ENCODE measurements around the gene PSD.

PSD gene

DNA sequence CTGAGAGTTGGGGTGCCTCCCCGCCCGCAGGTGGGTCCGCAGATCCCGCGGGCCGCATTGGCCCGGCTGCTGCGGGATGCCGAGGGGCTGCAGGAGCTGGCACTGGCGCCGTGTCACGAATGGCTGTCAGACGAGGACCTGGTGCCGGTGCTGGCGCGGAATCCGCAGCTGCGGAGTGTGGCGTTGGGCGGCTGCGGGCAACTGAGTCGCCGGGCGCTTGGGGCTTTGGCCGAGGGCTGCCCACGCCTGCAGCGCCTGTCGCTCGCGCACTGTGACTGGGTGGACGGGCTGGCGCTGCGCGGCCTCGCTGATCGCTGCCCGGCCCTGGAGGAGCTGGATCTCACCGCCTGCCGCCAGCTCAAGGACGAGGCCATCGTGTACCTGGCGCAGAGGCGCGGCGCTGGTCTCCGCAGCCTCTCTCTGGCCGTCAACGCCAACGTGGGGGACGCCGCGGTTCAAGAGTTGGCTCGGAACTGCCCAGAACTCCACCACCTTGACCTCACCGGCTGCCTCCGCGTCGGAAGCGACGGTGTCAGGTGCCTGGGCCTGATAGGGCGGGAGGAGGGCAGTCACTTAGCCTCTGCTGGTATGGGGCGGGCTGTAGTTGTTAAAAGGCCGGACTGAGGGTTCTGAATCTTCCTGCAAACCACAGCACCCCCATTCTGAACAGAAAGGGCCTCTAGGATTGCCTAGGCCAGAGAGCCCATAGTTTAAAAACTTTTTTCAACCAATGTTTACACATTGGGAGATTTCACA, 3.4 kb upstream of the PSD start:
- peaks cover 9% of the 10 kb centered on the region for H3K4me1 ChIP-seq (ENCODE audit: control insufficient read depth, insufficient read depth, low read length)
- ChIA-PET CTCF (interaction anchor here (0.7 to 5.6 kb wide), 17 partner anchors 10 to 252 kb away, joined by 3 to 57 read pairs (median 5); partner anchors contain the start of genes CUEDC2 and NFKB2), POLR2A (interaction anchor here (0.8 to 5.2 kb wide), 17 partner anchors 10 to 252 kb away, joined by 3 to 42 read pairs (median 4); partner anchors contain the start of genes C10orf95 and CUEDC2)
- TF ChIP-seq ZNF10 (tag by site-specific recombination; IDR thresholded peaks at IDR 0.05) (no peak), SCRT2 (tag by site-specific recombination; IDR thresholded peaks at IDR 0.05) (peak; percentile 66; the same call in 1 of the 2 replicates)
- peak overlapping the region; percentile 80 for H3K4me3 ChIP-seq (ENCODE audit: low read depth, low read length)
- H3K27ac ChIP-seq (ENCODE audit: extremely low read depth, low read depth, low read length) = peak overlapping the region; percentile 65; the same call in 1 of the 2 replicates
- peaks cover 0 to 32% of the 10 kb centered on the region in 2 experiments; a peak in 1 of 3 replicates for H3K36me3 ChIP-seq (ENCODE audit: control insufficient read depth in 2 of 2, insufficient read depth in 1 of 2, low read length in 2 of 2)
- H3K9me3 ChIP-seq (ENCODE audit: control insufficient read depth, insufficient read depth, low read depth, low read length) = no peaks in the 10 kb centered on the region

DNA sequence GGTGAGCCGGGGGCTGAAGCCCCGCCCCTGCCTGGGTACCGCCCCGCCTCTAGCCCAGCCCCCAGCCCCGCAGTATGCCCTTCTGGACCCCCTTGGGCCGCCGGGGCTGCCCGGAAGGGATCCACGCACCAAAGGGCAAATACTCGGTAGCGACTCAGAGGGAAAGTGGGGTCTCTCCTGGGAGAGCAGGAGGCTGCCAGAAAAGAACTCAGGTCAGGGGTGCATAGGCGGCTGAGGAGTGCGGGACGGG, 2.8 kb upstream of the PSD start:
- H3K36me3 ChIP-seq (ENCODE audit: control insufficient read depth in 2 of 2, insufficient read depth in 1 of 2, low read length in 2 of 2) = peaks cover 0 to 32% of the 10 kb centered on the region in 2 experiments; a peak in 1 of 3 replicates
- peak overlapping the region; percentile 80 for H3K4me3 ChIP-seq (ENCODE audit: low read depth, low read length)
- H3K4me1 ChIP-seq (ENCODE audit: control insufficient read depth, insufficient read depth, low read length) = peaks cover 9% of the 10 kb centered on the region
- no peaks in the 10 kb centered on the region for H3K9me3 ChIP-seq (ENCODE audit: control insufficient read depth, insufficient read depth, low read depth, low read length)
- CTCF ChIA-PET = interaction anchor here (0.9 to 5.6 kb wide), 12 partner anchors 10 to 191 kb away, joined by 3 to 57 read pairs (median 6); partner anchors contain the start of genes CUEDC2 and NFKB2
- H3K27ac ChIP-seq (ENCODE audit: extremely low read depth, low read depth, low read length) = peak overlapping the region; percentile 65; the same call in 1 of the 2 replicates
- POLR2A ChIA-PET = interaction anchor here (0.8 to 5.2 kb wide), 20 partner anchors 9 to 270 kb away, joined by 3 to 42 read pairs (median 4); partner anchors contain the start of genes C10orf95 and CUEDC2
- no peak for TF ChIP-seq GLI2 (tag by site-specific recombination; IDR thresholded peaks at IDR 0.05; ENCODE audit: borderline replicate concordance, low read depth)
- TF ChIP-seq, protein P1, sequence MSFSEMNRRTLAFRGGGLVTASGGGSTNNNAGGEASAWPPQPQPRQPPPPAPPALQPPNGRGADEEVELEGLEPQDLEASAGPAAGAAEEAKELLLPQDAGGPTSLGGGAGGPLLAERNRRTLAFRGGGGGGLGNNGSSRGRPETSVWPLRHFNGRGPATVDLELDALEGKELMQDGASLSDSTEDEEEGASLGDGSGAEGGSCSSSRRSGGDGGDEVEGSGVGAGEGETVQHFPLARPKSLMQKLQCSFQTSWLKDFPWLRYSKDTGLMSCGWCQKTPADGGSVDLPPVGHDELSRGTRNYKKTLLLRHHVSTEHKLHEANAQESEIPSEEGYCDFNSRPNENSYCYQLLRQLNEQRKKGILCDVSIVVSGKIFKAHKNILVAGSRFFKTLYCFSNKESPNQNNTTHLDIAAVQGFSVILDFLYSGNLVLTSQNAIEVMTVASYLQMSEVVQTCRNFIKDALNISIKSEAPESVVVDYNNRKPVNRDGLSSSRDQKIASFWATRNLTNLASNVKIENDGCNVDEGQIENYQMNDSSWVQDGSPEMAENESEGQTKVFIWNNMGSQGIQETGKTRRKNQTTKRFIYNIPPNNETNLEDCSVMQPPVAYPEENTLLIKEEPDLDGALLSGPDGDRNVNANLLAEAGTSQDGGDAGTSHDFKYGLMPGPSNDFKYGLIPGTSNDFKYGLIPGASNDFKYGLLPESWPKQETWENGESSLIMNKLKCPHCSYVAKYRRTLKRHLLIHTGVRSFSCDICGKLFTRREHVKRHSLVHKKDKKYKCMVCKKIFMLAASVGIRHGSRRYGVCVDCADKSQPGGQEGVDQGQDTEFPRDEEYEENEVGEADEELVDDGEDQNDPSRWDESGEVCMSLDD (tag by site-specific recombination; IDR thresholded peaks at IDR 0.05) = no peak
- TF ChIP-seq ZNF623 (tag by site-specific recombination; IDR thresholded peaks at IDR 0.05) = no peak
- TF ChIP-seq KLF1 (tag by site-specific recombination; IDR thresholded peaks at IDR 0.05) = no peak
- TF ChIP-seq ZNF747 (tag by site-specific recombination; IDR thresholded peaks at IDR 0.05) = no peak
- TF ChIP-seq, protein P2, sequence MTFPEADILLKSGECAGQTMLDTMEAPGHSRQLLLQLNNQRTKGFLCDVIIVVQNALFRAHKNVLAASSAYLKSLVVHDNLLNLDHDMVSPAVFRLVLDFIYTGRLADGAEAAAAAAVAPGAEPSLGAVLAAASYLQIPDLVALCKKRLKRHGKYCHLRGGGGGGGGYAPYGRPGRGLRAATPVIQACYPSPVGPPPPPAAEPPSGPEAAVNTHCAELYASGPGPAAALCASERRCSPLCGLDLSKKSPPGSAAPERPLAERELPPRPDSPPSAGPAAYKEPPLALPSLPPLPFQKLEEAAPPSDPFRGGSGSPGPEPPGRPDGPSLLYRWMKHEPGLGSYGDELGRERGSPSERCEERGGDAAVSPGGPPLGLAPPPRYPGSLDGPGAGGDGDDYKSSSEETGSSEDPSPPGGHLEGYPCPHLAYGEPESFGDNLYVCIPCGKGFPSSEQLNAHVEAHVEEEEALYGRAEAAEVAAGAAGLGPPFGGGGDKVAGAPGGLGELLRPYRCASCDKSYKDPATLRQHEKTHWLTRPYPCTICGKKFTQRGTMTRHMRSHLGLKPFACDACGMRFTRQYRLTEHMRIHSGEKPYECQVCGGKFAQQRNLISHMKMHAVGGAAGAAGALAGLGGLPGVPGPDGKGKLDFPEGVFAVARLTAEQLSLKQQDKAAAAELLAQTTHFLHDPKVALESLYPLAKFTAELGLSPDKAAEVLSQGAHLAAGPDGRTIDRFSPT (tag by site-specific recombination; IDR thresholded peaks at IDR 0.05) = peak; percentile 19; the same call in 1 of the 2 replicates
- TF ChIP-seq, protein P3, sequence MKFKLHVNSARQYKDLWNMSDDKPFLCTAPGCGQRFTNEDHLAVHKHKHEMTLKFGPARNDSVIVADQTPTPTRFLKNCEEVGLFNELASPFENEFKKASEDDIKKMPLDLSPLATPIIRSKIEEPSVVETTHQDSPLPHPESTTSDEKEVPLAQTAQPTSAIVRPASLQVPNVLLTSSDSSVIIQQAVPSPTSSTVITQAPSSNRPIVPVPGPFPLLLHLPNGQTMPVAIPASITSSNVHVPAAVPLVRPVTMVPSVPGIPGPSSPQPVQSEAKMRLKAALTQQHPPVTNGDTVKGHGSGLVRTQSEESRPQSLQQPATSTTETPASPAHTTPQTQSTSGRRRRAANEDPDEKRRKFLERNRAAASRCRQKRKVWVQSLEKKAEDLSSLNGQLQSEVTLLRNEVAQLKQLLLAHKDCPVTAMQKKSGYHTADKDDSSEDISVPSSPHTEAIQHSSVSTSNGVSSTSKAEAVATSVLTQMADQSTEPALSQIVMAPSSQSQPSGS (tag by site-specific recombination; IDR thresholded peaks at IDR 0.05; ENCODE audit: low read depth) = no peak
- TF ChIP-seq ZNF335 (tag by site-specific recombination; conservative IDR thresholded peaks at IDR 0.05) = peak; percentile 48
- TF ChIP-seq ZNF658 (tag by site-specific recombination; IDR thresholded peaks at IDR 0.05) = no peak
- TF ChIP-seq, protein P4, sequence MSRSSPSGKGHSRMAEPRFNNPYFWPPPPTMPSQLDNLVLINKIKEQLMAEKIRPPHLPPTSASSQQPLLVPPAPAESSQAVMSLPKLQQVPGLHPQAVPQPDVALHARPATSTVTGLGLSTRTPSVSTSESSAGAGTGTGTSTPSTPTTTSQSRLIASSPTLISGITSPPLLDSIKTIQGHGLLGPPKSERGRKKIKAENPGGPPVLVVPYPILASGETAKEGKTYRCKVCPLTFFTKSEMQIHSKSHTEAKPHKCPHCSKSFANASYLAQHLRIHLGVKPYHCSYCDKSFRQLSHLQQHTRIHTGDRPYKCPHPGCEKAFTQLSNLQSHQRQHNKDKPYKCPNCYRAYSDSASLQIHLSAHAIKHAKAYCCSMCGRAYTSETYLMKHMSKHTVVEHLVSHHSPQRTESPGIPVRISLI (tag by site-specific recombination; IDR thresholded peaks at IDR 0.05) = no peak
- TF ChIP-seq GLIS2 (tag by site-specific recombination; IDR thresholded peaks at IDR 0.05) = peak; percentile 76; the same call in 1 of the 2 replicates

Measured in HEK293 (cell line).